K562 (cell line): ENCODE measurements around the gene SLC26A11. TPM values are rescaled to one million over a fixed set of nuclear protein-coding genes. Genes with fewer than 3 reads are reported as not detected.

Source experiments
- CLOCK ChIP-seq: fragments of 250-450 bp; sonication (Bioruptor Pico); IDR thresholded peaks from 2 replicates; pipeline ENCODE4 v1.4.0; 2020; ENCODE audit warnings: mild to moderate bottlenecking, moderate library complexity, borderline replicate concordance
- CREM ChIP-seq: IDR thresholded peaks from 2 replicates; pipeline ENCODE4 v1.6.1; 2014; ENCODE audit warnings: antibody characterized with exemption, low read depth
- DMBX1 ChIP-seq: fragments of 250-450 bp; sonication (Bioruptor Pico); IDR thresholded peaks from 2 replicates; pipeline ENCODE4 v1.8.0; 2022; ENCODE audit warnings: inconsistent platforms, mild to moderate bottlenecking, moderate library complexity, borderline replicate concordance
- FOSL1 ChIP-seq: fragments of 200-800 bp; sonication (Bioruptor generic); conservative IDR thresholded peaks from 2 replicates; pipeline ENCODE4 v1.6.1; 2016; ENCODE audit warnings: missing genetic modification characterization, missing compliant biosample characterization
- FOXK1 ChIP-seq: sonication (generic); formaldehyde crosslinking; IDR thresholded peaks from 2 replicates; pipeline ENCODE4 v1.8.0; 2022; ENCODE audit warnings: missing genetic modification reagents, mild to moderate bottlenecking, borderline replicate concordance
- FOXK2 ChIP-seq, 2 experiments: fragments of 450-650 bp; IDR thresholded peaks in 1 of 2; conservative IDR thresholded peaks in 1 of 2; 2 replicates each; pipeline ENCODE4 v1.6.1; 2016; ENCODE audit warnings: low read depth in 2 of 2, mild to moderate bottlenecking in 1 of 2
- NBN ChIP-seq: fragments of 450-650 bp; IDR thresholded peaks from 2 replicates; pipeline ENCODE4 v1.6.1; 2016; ENCODE audit warnings: low read depth, mild to moderate bottlenecking
- SIN3B ChIP-seq: fragments of 450-650 bp; IDR thresholded peaks from 2 replicates; pipeline ENCODE4 v1.6.1; 2017; ENCODE audit warnings: low read depth, mild to moderate bottlenecking, moderate library complexity
- SP2 ChIP-seq: IDR thresholded peaks from 2 replicates; pipeline ENCODE4 v1.6.1; 2011; ENCODE audit warnings: mild to moderate bottlenecking, low read depth, low read length, moderate library complexity; ENCODE audit not compliant: poor library complexity, severe bottlenecking; ENCODE audit errors: extremely low read depth
- SRSF7 ChIP-seq: fragments of 200-400 bp; formaldehyde crosslinking; optimal IDR thresholded peaks from 2 replicates; pipeline ENCODE3; 2017; ENCODE audit warnings: mild to moderate bottlenecking, low read depth, low read length
- TGIF2 ChIP-seq: sonication (generic); formaldehyde crosslinking; IDR thresholded peaks from 2 replicates; pipeline ENCODE4 v1.8.1; 2022; ENCODE audit warnings: mild to moderate bottlenecking, missing genetic modification reagents, moderate library complexity
- polyA plus RNA-seq, 8 experiments: library from polyadenylated mRNA; depleted of rRNA in 4 of 8; stranded (reverse) in 5 of 8; unstranded in 3 of 8; fragments of >200 nt; fragmentation: Nextera tagmentation in 2 of 8; fragmentation: Illumina TruSeq in 1 of 8; extraction: Ambion mirVana in 2 of 8; extraction: Trizol in 1 of 8; gene quantifications; 2 replicates each; pipeline versions ENCODE4 v1.2.1 to v1.2.3, GENCODE V29; 2011 to 2014; ENCODE audit warnings: inconsistent platforms in 1 of 8, missing spikeins in 1 of 8
- total RNA-seq, 7 experiments: library from RNA; depleted of rRNA in 6 of 7; stranded (reverse); fragments of >200 nt in 6 of 7; fragmentation: Illumina TruSeq in 2 of 7; extraction: Trizol in 2 of 7; gene quantifications; 2 replicates each; pipeline versions ENCODE4 v1.2.1 to v1.2.3, GENCODE V29; 2011 to 2021; ENCODE audit warnings: low replicate concordance in 1 of 7
- TF ChIP-seq, protein P1 (sequence below): fragments of 200-600 bp; sonication (generic); IDR thresholded peaks from one replicate; pipeline ENCODE4 v1.6.1; 2012; ENCODE audit warnings: mild to moderate bottlenecking, low read depth, low read length, inconsistent platforms

Gene SLC26A11
- total and polyA plus RNA-seq, 9 of the 15 experiments (the other 6 are each of a cell fraction or from before 2014, with no cell fraction given): 0.06 to 3.1 (median 1.2) TPM; not detected in 1

- TF ChIP-seq DMBX1 (CRISPR knock-in tag): peak; percentile 96
- no peak for TF ChIP-seq CLOCK (CRISPR knock-in tag)
- TF ChIP-seq SRSF7: no peak
- peak; percentile 78 to 85 for TF ChIP-seq FOXK2 (conservative IDR thresholded peaks at IDR 0.05 in 1 of 2, IDR thresholded peaks at IDR 0.05 in 1 of 2; ENCODE audit: low read depth in 2 of 2)
- TF ChIP-seq, protein P1, sequence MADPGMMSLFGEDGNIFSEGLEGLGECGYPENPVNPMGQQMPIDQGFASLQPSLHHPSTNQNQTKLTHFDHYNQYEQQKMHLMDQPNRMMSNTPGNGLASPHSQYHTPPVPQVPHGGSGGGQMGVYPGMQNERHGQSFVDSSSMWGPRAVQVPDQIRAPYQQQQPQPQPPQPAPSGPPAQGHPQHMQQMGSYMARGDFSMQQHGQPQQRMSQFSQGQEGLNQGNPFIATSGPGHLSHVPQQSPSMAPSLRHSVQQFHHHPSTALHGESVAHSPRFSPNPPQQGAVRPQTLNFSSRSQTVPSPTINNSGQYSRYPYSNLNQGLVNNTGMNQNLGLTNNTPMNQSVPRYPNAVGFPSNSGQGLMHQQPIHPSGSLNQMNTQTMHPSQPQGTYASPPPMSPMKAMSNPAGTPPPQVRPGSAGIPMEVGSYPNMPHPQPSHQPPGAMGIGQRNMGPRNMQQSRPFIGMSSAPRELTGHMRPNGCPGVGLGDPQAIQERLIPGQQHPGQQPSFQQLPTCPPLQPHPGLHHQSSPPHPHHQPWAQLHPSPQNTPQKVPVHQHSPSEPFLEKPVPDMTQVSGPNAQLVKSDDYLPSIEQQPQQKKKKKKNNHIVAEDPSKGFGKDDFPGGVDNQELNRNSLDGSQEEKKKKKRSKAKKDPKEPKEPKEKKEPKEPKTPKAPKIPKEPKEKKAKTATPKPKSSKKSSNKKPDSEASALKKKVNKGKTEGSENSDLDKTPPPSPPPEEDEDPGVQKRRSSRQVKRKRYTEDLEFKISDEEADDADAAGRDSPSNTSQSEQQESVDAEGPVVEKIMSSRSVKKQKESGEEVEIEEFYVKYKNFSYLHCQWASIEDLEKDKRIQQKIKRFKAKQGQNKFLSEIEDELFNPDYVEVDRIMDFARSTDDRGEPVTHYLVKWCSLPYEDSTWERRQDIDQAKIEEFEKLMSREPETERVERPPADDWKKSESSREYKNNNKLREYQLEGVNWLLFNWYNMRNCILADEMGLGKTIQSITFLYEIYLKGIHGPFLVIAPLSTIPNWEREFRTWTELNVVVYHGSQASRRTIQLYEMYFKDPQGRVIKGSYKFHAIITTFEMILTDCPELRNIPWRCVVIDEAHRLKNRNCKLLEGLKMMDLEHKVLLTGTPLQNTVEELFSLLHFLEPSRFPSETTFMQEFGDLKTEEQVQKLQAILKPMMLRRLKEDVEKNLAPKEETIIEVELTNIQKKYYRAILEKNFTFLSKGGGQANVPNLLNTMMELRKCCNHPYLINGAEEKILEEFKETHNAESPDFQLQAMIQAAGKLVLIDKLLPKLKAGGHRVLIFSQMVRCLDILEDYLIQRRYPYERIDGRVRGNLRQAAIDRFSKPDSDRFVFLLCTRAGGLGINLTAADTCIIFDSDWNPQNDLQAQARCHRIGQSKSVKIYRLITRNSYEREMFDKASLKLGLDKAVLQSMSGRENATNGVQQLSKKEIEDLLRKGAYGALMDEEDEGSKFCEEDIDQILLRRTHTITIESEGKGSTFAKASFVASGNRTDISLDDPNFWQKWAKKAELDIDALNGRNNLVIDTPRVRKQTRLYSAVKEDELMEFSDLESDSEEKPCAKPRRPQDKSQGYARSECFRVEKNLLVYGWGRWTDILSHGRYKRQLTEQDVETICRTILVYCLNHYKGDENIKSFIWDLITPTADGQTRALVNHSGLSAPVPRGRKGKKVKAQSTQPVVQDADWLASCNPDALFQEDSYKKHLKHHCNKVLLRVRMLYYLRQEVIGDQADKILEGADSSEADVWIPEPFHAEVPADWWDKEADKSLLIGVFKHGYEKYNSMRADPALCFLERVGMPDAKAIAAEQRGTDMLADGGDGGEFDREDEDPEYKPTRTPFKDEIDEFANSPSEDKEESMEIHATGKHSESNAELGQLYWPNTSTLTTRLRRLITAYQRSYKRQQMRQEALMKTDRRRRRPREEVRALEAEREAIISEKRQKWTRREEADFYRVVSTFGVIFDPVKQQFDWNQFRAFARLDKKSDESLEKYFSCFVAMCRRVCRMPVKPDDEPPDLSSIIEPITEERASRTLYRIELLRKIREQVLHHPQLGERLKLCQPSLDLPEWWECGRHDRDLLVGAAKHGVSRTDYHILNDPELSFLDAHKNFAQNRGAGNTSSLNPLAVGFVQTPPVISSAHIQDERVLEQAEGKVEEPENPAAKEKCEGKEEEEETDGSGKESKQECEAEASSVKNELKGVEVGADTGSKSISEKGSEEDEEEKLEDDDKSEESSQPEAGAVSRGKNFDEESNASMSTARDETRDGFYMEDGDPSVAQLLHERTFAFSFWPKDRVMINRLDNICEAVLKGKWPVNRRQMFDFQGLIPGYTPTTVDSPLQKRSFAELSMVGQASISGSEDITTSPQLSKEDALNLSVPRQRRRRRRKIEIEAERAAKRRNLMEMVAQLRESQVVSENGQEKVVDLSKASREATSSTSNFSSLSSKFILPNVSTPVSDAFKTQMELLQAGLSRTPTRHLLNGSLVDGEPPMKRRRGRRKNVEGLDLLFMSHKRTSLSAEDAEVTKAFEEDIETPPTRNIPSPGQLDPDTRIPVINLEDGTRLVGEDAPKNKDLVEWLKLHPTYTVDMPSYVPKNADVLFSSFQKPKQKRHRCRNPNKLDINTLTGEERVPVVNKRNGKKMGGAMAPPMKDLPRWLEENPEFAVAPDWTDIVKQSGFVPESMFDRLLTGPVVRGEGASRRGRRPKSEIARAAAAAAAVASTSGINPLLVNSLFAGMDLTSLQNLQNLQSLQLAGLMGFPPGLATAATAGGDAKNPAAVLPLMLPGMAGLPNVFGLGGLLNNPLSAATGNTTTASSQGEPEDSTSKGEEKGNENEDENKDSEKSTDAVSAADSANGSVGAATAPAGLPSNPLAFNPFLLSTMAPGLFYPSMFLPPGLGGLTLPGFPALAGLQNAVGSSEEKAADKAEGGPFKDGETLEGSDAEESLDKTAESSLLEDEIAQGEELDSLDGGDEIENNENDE: no peak
- no peak for TF ChIP-seq SP2
- TF ChIP-seq TGIF2 (CRISPR knock-in tag): no peak
- TF ChIP-seq CREM: peak; percentile 55; the same call in 1 of the 2 replicates
- TF ChIP-seq FOXK1 (CRISPR knock-in tag): no peak
- TF ChIP-seq NBN: peak; percentile 78; the same call in 1 of the 2 replicates
- TF ChIP-seq SIN3B: no peak
- TF ChIP-seq FOSL1: peak; percentile 97
Observed at GRCh38 chr17:80254396-80255251, 34.4 kb downstream of the SLC26A11 start (continued).
